Endothelial cell of umbilical vein (primary cell): ENCODE results near the gene ADSS1. TPM values are rescaled to one million over a fixed set of nuclear protein-coding genes. Genes with fewer than 3 reads are reported as not detected.

Source experiments
- BruUV-seq: library from RNA; stranded (reverse); fragments of 400-500 nt; replicated peaks from 2 replicates; lab custom pipeline; 2021; lab: Mats Ljungman, UMichigan
- CTCF ChIA-PET: fragments of 300-600, 350-600 bp; sonication (Branson Sonifier 250); formaldehyde crosslinking; loops from one replicate; lab custom pipeline; 2021; ENCODE audit warnings: antibody characterized with exemption, inconsistent platforms; lab: Charles Lee
- POLR2A ChIA-PET: fragments of 300-600, 350-600 bp; sonication (Branson Sonifier 250); formaldehyde crosslinking; loops from one replicate; lab custom pipeline; 2021; ENCODE audit warnings: antibody characterized with exemption, inconsistent platforms; lab: Charles Lee
- DNase-seq: peaks from one replicate; pipeline ENCODE4 v3.0.0-alpha.2; 2011; ENCODE audit warnings: low read depth, low spot score
- FAIRE-seq: peaks from 2 replicates; lab custom pipeline; 2011; peaks lifted over from hg19 to GRCh38; lab: Jason Lieb, UNC
- H2AFZ ChIP-seq: 2 replicates; pipeline ENCODE4 v1.6.0; 2012; ENCODE audit warnings: low read depth, low read length, control low read depth, inconsistent platforms
- H3K27ac ChIP-seq: 2 replicates; pipeline ENCODE4 v1.5.1; 2011; ENCODE audit warnings: low read depth, mild to moderate bottlenecking, control low read depth, low read length, moderate library complexity; ENCODE audit not compliant: insufficient read depth
- H3K27me3 ChIP-seq, 2 experiments: 2 replicates each; pipeline versions ENCODE4 v1.6.0 to v1.6.1; 2011; ENCODE audit warnings: low read length in 2 of 2, mixed read lengths in 1 of 2; ENCODE audit not compliant: control insufficient read depth in 2 of 2, insufficient read depth in 2 of 2
- H3K36me3 ChIP-seq, 2 experiments: 2 replicates in 1 of 2; 3 replicates in 1 of 2; pipeline ENCODE4 v1.5.1; 2011; ENCODE audit warnings: low read length in 2 of 2, mild to moderate bottlenecking in 1 of 2, moderate library complexity in 1 of 2; ENCODE audit not compliant: control insufficient read depth in 2 of 2, insufficient read depth in 2 of 2; ENCODE audit errors: extremely low read depth in 1 of 2
- H3K4me1 ChIP-seq: 3 replicates; pipeline ENCODE4 v1.5.1; 2011; ENCODE audit warnings: mild to moderate bottlenecking, low read length; ENCODE audit not compliant: control insufficient read depth, insufficient read depth; ENCODE audit errors: extremely low read depth
- H3K4me2 ChIP-seq: 2 replicates; pipeline ENCODE4 v1.6.1; 2011; ENCODE audit warnings: low read length, control low read depth, mixed read lengths; ENCODE audit not compliant: insufficient read depth
- H3K4me3 ChIP-seq, 3 experiments: fragments of 200-600 bp in 1 of 3; sonication (generic), shearing (Covaris generic) in 1 of 3; replicated peaks in 1 of 3; 2 replicates each; pipeline ENCODE4 v1.5.1; 2011 to 2016; ENCODE audit warnings: control low read depth in 3 of 3, low read length in 3 of 3, mild to moderate bottlenecking in 2 of 3, inconsistent platforms in 1 of 3, low read depth in 1 of 3, moderate library complexity in 1 of 3; ENCODE audit not compliant: insufficient read depth in 1 of 3
- H3K79me2 ChIP-seq: 2 replicates; pipeline ENCODE4 v1.6.0; 2012; ENCODE audit warnings: low read length, inconsistent platforms; ENCODE audit not compliant: control insufficient read depth, insufficient read depth
- H3K9ac ChIP-seq: replicated peaks from 2 replicates; pipeline ENCODE3; 2011; ENCODE audit warnings: low read length, control low read depth; ENCODE audit not compliant: insufficient read depth; ENCODE audit errors: extremely low read depth
- H3K9me1 ChIP-seq: replicated peaks from 3 replicates; pipeline ENCODE4 v1.6.0; 2011; ENCODE audit warnings: mild to moderate bottlenecking, low read length; ENCODE audit not compliant: control insufficient read depth, insufficient read depth; ENCODE audit errors: extremely low read depth
- H3K9me3 ChIP-seq: replicated peaks from 2 replicates; pipeline ENCODE4 v1.5.1; 2012; ENCODE audit warnings: low read length, inconsistent platforms; ENCODE audit not compliant: control insufficient read depth, insufficient read depth
- H4K20me1 ChIP-seq: replicated peaks from 2 replicates; pipeline ENCODE3; 2011; ENCODE audit warnings: mild to moderate bottlenecking, low read length; ENCODE audit not compliant: control insufficient read depth, insufficient read depth; ENCODE audit errors: extremely low read depth
- CTCF ChIP-seq, 2 donors: IDR thresholded peaks; 1 replicate in 1 of 2; 2 replicates in 1 of 2; pipeline ENCODE4 v1.5.1; 2011; ENCODE audit warnings: low read length in 2 of 2, mild to moderate bottlenecking in 2 of 2, moderate library complexity in 2 of 2, control low read depth in 1 of 2, inconsistent platforms in 1 of 2, low read depth in 1 of 2; ENCODE audit not compliant: insufficient read depth in 1 of 2; ENCODE audit errors: extremely low read depth in 1 of 2
- EZH2 ChIP-seq: IDR thresholded peaks from 2 replicates; pipeline ENCODE4 v1.6.1; 2012; ENCODE audit warnings: borderline replicate concordance, low read depth, mild to moderate bottlenecking, moderate library complexity, low read length, inconsistent platforms; ENCODE audit not compliant: severe bottlenecking
- FOS ChIP-seq: IDR thresholded peaks from 2 replicates; pipeline ENCODE4 v1.6.1; 2011; ENCODE audit warnings: mild to moderate bottlenecking, low read length, moderate library complexity, borderline replicate concordance; ENCODE audit not compliant: insufficient read depth
- JUN ChIP-seq: IDR thresholded peaks from 2 replicates; pipeline ENCODE4 v1.6.1; 2011; ENCODE audit warnings: borderline replicate concordance, low read depth; ENCODE audit not compliant: insufficient read length, insufficient read depth
- MAX ChIP-seq: IDR thresholded peaks from 2 replicates; pipeline ENCODE4 v1.6.1; 2011; ENCODE audit not compliant: insufficient read depth, insufficient read length
- MYC ChIP-seq: IDR thresholded peaks from one replicate; pipeline ENCODE4 v1.6.1; 2011; ENCODE audit warnings: mild to moderate bottlenecking, low read depth, low read length
- POLR2AphosphoS5 ChIP-seq: IDR thresholded peaks from 2 replicates; pipeline ENCODE4 v1.6.1; 2012; ENCODE audit warnings: low read depth, mild to moderate bottlenecking, control low read depth, low read length, moderate library complexity; ENCODE audit not compliant: insufficient read depth
- dilution Hi-C: fragments of 300-500 bp; cut with MboI; formaldehyde crosslinking; loops from one replicate; pipeline ENCODE4 v1.15.0; 2019; ENCODE audit warnings: low sequenced_read_pairs; ENCODE audit not compliant: extremely low pct_ligation_motif_present
- intact Hi-C: fragments of 100-400 bp; cut with micrococcal nuclease; formaldehyde crosslinking; loops from one replicate; pipeline ENCODE4 v1.10.0; 2022
- polyA plus RNA-seq, 4 experiments: library from polyadenylated mRNA; depleted of rRNA in 3 of 4; stranded (reverse) in 3 of 4; unstranded in 1 of 4; fragments of >200 nt; gene quantifications; 2 replicates each; pipeline versions ENCODE4 v1.2.1 to v1.2.3, GENCODE V29; 2011 to 2012; ENCODE audit warnings: missing spikeins in 1 of 4
- total RNA-seq: library from RNA; stranded (reverse); gene quantifications from 2 replicates; pipeline ENCODE4 v1.2.3, GENCODE V29; 2021

Gene ADSS1
- total and polyA plus RNA-seq, 2 donors (not counting 3 experiments of a cell fraction or from before 2014, with no cell fraction given): 1.9 TPM

GRCh38 chr14:104710071-104710735, 13.8 kb upstream of the ADSS1 start:
- DNase-seq: no peak
- Histone ChIP-seq H4K20me1 (no peaks in the 10 kb centered on the region), H3K9ac (no peak overlapping the region), H3K36me3 (peaks cover 13 to 41% of the 10 kb centered on the region in 2 experiments), H3K27me3 (no peaks in the 10 kb centered on the region), H3K9me1 (no peaks in the 10 kb centered on the region), H3K27ac (no peak overlapping the region), H3K79me2 (no peaks in the 10 kb centered on the region), H3K9me3 (no peaks in the 10 kb centered on the region), H2AFZ (no peak overlapping the region), H3K4me1 (no peaks in the 10 kb centered on the region), H3K4me3 (no peak overlapping the region), H3K4me2 (no peak overlapping the region)
- no TSS peak for BruUV-seq
- no peak for FAIRE-seq
- dilution Hi-C loops (no loop called here), intact Hi-C loops (no loop called here)
- POLR2A ChIA-PET: no interaction called here
- TF ChIP-seq MYC: no peak
- no peak for TF ChIP-seq EZH2
- TF ChIP-seq POLR2AphosphoS5: no peak
- no peak for TF ChIP-seq JUN
- TF ChIP-seq FOS: no peak
- no peak for TF ChIP-seq CTCF (IDR thresholded peaks at IDR 0.05; ENCODE audit: extremely low read depth in 1 of 2, insufficient read depth in 1 of 2, low read depth in 1 of 2, low read length in 2 of 2)
- TF ChIP-seq MAX: no peak
- CTCF ChIA-PET: interaction anchor here (1.3 to 1.8 kb wide), 2 partner anchors 58 to 59 kb away, joined by 3 to 13 read pairs; no protein-coding TSS in a partner anchor
